Vagina (tissue), 2 donors: ENCODE results near the gene ARHGEF18.
A peak's percentile ranks its signal among the peaks of the same experiment; 100 is the strongest.

Experiments
- POLR2A ChIP-seq, 2 donors: fragments of 450-650 bp; IDR thresholded peaks; one replicate each; pipeline ENCODE4 v1.6.1; 2017; ENCODE audit warnings: antibody characterized with exemption in 2 of 2, mild to moderate bottlenecking in 2 of 2, moderate library complexity in 2 of 2
- POLR2AphosphoS5 ChIP-seq, 2 donors: sonication (generic); formaldehyde crosslinking; IDR thresholded peaks; one replicate each; pipeline ENCODE4 v1.9.0; 2017; ENCODE audit warnings: antibody characterized with exemption in 2 of 2, mild to moderate bottlenecking in 2 of 2, low read depth in 1 of 2; ENCODE audit not compliant: insufficient read depth in 1 of 2

GRCh38 chr19:7391218-7391670, 42.5 kb downstream of the ARHGEF18 start:
- TF ChIP-seq POLR2A (IDR thresholded peaks at IDR 0.05): no peak
- TF ChIP-seq POLR2AphosphoS5 (IDR thresholded peaks at IDR 0.05; ENCODE audit: insufficient read depth in 1 of 2, low read depth in 1 of 2): peak in 1 of 2 donors; percentile 12
